Epithelial cell of proximal tubule (primary cell): ENCODE data around the gene MED12. TPM values are rescaled to one million over a fixed set of nuclear protein-coding genes. Genes with fewer than 3 reads are reported as not detected.
A peak's percentile ranks its signal among the peaks of the same experiment; 100 is the strongest.

Experiments used
- DNase-seq: peaks from one replicate; pipeline ENCODE4 v3.0.0-alpha.2; 2011; ENCODE audit warnings: low read depth
- H3K4me3 ChIP-seq: 2 replicates; pipeline ENCODE4 v1.5.1; 2011; ENCODE audit warnings: low read depth, mild to moderate bottlenecking, low read length
- total RNA-seq: library from RNA; depleted of rRNA; stranded (reverse); fragments of >200 nt; gene quantifications from 2 replicates; pipeline ENCODE4 v1.2.3, GENCODE V29; 2015
- TF ChIP-seq, protein P1 (sequence below): conservative IDR thresholded peaks from 2 replicates; pipeline ENCODE4 v1.5.1; 2012; ENCODE audit warnings: low read depth, mild to moderate bottlenecking, low read length

Gene MED12
- total RNA-seq, 1 donor from 2014 or later: 13.4 TPM

DNA sequence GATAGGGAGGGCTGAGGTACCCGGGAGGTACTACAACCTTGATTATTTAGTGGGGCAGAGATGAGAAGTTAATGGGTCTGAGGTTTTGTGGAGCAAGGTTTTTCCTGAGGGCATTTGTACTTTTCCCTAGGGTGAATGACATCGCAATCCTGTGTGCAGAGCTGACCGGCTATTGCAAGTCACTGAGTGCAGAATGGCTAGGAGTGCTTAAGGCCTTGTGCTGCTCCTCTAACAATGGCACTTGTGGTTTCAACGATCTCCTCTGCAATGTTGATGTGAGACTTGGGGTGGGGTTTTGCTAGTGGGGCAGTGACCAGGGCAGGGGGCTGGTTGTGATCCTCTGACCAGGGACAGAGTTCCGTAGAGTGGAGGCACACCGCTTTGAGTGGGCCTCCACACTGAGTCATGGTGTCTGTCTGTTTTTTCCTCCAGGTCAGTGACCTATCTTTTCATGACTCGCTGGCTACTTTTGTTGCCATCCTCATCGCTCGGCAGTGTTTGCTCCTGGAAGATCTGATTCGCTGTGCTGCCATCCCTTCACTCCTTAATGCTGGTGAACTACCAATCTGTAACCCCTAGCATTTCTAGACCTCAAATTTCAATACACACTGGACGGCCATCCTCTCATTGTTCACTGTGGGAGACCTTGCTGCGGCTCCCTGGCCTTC, 9.9 kb downstream of the MED12 start:
- no peak for DNase-seq
- H3K4me3 ChIP-seq: no peak overlapping the region
- TF ChIP-seq, protein P1, sequence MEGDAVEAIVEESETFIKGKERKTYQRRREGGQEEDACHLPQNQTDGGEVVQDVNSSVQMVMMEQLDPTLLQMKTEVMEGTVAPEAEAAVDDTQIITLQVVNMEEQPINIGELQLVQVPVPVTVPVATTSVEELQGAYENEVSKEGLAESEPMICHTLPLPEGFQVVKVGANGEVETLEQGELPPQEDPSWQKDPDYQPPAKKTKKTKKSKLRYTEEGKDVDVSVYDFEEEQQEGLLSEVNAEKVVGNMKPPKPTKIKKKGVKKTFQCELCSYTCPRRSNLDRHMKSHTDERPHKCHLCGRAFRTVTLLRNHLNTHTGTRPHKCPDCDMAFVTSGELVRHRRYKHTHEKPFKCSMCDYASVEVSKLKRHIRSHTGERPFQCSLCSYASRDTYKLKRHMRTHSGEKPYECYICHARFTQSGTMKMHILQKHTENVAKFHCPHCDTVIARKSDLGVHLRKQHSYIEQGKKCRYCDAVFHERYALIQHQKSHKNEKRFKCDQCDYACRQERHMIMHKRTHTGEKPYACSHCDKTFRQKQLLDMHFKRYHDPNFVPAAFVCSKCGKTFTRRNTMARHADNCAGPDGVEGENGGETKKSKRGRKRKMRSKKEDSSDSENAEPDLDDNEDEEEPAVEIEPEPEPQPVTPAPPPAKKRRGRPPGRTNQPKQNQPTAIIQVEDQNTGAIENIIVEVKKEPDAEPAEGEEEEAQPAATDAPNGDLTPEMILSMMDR: no peak

DNA sequence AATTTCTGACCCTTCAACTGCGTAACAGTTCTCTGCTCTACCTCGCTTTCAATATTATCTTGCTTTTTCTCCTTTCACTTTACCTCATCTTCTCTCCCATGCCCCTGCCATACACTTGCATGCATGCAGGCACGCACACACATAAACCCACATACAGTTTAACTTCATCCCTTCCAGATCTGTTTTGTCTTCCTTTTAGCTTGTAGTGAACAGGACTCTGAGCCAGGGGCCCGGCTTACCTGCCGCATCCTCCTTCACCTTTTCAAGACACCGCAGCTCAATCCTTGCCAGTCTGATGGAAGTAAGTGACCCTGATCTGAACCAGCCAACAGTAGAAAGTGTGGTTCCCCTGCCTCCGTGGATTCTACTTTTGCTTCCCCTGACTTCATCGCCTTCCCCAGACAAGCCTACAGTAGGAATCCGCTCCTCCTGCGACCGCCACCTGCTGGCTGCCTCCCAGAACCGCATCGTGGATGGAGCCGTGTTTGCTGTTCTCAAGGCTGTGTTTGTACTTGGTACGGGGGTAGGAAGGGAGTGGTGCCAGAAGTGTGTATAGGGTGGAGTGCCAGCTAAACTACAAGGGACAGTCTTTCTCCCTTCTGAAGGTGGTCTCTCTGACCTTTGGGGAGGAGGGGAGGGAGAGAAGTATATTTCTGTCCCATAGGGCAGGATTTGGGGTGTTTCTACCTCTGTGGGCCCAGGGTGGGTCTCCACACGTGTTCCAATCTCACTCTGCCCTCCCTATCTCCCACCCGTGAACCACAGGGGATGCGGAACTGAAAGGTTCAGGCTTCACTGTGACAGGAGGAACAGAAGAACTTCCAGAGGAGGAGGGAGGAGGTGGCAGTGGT, 10.7 kb downstream of the MED12 start:
- TF ChIP-seq, protein P1: peak; percentile 75
- no peak for DNase-seq

DNA sequence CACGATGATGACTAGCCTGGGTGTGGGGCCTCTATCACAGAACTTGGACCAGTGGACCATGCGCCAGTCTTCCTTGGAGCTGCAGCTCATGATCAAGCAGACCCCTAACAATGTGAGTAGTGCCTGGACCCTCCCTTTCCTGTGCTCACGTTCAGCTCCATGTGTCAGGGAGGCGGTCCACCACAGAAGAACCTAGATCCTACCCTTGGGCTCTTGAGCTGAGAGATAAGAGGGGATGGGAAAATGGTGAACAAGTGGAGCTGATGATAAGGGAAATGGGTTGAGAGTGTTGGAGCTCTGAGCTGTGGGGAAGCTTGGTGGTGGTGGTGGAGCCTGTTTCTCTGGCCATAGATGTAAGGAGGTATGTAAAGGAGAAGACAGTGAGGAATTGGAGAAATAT, 13.1 kb downstream of the MED12 start:
- TF ChIP-seq, protein P1: no peak
- no peak for DNase-seq
- H3K4me3 ChIP-seq: no peak overlapping the region

More for the DNA sequence above, 10.7 kb downstream of the MED12 start:
- no peak overlapping the region for H3K4me3 ChIP-seq

DNA sequence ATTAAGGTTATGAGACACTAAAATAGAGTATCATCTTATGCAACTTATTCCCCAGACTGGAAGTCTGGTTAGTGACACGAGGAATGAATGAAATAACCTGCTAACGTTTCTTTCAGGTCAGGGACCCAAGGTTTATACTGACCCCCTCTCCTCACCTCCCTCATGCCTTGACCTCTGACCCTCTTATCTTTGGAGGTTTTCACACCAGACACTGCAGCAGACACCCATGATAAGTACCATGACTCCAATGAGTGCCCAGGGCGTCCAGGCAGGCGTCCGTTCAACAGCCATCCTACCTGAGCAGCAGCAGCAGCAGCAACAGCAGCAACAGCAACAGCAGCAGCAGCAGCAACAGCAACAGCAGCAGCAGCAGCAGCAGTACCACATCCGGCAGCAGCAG, 22.0 kb downstream of the MED12 start:
- H3K4me3 ChIP-seq: no peak overlapping the region
- TF ChIP-seq, protein P1: no peak
- no peak for DNase-seq

DNA sequence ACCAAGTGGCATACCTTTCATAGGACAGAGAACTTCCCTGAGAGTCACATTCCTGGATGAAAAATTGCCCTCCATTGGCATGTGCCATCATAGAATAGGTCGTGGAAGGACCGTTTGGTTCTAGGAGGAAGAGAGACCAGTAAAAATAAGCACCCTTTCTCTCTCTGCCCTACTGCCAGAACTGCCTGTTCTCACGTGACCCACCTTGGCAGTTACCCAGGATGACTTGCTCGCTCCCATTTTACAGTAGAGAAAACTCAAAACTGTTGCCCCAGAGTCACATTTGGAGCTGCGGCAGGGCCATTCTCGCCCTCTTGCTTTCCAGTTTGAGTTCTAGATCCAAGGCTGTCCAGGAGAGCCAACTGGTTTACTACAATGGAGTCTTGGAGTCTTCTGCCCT, 25.1 kb downstream of the MED12 start:
- DNase-seq: no peak
- H3K4me3 ChIP-seq: no peak overlapping the region
- TF ChIP-seq, protein P1: no peak

DNA sequence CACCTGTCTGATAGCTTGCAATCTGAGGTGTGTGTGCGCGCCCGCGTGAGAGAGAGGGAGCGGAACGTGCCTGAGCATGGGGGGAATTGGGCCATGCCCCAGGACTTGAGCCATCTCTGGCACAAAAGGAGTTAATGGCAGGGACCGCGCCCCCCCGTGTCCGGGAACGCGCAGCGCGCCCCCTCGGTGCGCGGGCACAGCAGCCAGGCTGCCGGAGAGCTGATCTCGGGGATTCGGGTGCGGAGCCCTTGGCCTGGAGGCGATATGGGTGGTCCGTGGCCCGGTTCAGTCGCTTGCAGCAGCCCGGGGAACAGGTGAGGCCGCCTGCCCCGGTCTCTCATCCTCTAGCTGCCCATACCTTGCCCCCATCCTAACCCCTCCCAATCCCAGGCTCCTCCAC, 26.3 kb downstream of the MED12 start, which contains the start of gene NLGN3:
TSS of gene NLGN3 (plus strand) at position 191 of the 400 bp plus-strand sequence. CDS start 2,909 bp downstream, outside the sequence.
- H3K4me3 ChIP-seq: no peak within 1 kb of the TSS
- no peak for DNase-seq

More for the DNA sequence above, 26.3 kb downstream of the MED12 start, which contains the start of gene NLGN3:
- TF ChIP-seq, protein P1: no peak
